Ramos (cell line): ENCODE data around the gene PALMD.

ENCODE experiments used
- in situ Hi-C: fragments of 300-500 bp; cut with MboI; formaldehyde crosslinking; loops from one replicate; pipeline ENCODE4 v1.14.3; 2022; ENCODE audit warnings: low sequenced_read_pairs; ENCODE audit not compliant: unreplicated experiment

The PALMD gene

DNA sequence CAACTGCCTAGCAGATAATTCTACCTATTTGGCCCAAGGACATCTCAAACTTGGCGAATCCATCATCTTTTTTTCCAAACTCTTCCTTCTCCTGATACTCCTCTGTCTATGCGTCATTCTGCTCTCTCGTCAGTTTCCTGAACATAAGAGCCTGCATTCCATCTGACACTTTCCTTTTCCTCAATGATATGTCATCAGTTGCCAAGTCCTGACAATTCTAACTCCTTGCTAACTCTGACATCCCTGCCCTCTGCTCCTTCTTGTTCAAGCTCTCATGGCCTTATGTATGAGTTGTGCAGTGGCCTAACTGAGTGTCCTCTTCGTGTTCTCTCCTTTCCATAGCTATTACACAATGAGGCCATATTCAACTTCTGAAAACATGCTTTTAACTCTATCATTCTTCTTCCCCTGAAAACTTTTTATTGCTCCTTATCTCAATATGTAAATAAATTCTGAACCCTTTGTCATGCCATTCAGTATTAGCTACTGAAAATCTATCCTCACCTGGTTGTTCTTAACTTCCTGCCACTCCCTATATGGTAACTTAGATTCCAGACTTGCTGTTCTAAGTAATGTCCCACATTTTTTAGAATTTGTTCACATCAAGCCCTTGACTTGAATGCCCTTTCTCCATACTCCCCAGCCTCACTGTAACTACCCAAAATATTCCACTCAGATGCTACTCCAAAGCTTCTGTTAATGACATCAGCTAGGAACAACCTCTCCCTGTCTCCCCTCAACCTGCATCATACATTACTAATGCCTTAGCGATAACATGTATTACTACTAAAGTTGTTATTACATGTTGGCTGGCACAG lies 11.5 kb downstream of the PALMD start:
- in situ Hi-C loops, result no loop called here

DNA sequence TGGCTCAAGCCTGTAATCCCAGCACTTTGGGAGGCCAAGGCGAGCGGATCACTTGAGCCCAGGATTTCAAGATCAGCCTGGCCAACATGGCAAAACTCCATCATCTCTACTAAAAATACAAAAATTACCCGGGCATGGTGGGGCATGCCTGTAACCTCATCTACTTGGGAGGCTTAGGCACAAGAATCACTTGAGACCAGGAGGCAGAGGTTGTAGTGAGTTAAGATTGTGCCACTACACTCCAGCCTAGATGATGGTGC lies 12.0 kb downstream of the PALMD start:
- in situ Hi-C loops, result no loop called here

DNA sequence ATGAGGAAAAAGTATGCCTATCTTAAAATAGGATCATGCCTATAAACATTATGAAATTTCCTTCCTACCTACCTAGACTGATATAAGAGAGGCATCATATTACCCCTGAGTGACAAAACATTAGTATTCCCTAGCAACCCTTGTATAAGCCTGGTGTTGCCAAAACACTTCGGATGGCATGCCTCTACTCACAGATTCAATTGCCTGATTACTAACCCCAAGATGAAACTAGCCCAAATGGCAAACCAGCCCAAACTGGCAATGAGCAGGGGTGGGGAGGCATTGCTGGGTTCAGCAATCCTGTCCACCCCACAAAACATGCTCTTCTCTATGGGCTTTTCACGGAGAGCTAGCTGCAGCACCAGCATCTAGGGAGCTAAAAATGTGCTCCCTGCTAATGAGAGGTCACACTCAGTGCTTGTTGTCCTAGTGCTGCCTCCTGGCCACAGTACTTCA lies 13.9 kb downstream of the PALMD start:
- in situ Hi-C loops, result no loop called here

GRCh38 chr1:99660496-99660895 lies 14.6 kb downstream of the PALMD start:
- in situ Hi-C loops, result no loop called here

- in situ Hi-C loops, result no loop called here
Observed at GRCh38 chr1:99661780-99662179, 15.9 kb downstream of the PALMD start.

- in situ Hi-C loops, result no loop called here
Observed at GRCh38 chr1:99662539-99663080, 16.7 kb downstream of the PALMD start.

DNA sequence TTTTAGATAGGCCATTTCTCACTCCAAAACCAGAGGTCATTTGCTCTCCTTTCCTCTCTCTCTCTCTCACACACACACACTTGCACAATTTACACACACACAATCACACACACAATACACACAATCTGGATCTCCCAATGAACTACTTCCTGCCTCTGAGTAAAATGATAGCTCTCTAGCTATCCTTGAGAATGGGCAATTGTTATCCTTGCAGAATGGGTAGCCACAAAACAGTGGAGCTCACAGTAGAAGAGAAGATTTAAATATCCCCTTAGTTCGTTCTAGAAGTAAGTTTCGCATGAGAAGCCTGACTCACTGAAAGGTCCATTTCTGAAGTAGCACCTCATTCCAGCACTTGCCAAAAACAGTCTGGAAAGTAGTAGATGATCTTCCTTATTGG lies 17.6 kb downstream of the PALMD start:
- in situ Hi-C loops, result no loop called here

DNA sequence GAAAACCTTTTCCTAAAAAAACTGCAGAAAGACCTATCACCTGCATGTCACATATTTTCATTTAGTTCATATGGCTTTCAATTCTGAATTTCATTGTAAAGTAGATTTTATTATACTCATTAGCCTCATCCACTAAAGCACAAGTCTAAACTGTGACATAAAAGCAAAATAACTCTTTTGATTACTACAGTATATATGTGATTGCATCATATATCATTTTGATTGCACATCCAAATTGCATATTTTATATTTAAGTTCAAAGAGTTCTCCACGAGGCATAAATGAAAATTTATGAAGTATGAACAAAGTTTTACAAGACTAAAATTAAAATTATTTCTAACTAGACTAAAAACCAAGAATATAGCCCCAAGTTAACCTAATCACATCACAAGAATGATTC lies 19.3 kb downstream of the PALMD start:
- in situ Hi-C loops, result no loop called here

- in situ Hi-C loops, result no loop called here
Observed at GRCh38 chr1:99669376-99669775, 23.5 kb downstream of the PALMD start.

DNA sequence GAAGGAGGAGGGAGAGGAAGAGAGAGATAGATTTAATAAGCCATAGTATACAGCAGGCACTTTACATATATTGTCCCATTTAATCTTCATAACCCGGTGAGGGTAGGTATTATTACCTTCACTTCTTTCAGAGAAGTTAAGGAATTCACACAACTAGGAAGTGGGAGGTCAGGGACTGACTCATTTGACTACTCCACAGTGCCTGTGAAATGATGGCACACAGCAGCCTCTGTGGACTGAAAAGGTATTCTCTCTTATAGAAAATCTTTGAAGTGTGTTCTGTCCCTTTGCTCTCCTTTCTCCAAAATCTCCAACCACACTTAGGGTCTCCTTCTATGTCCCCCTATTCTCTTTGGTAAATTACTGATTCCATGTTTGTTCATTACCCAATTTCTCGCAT lies 23.9 kb downstream of the PALMD start:
- in situ Hi-C loops, result no loop called here

- in situ Hi-C loops, result no loop called here
Observed at GRCh38 chr1:99670583-99670982, 24.7 kb downstream of the PALMD start.

GRCh38 chr1:99672038-99672437 lies 26.1 kb downstream of the PALMD start:
- in situ Hi-C loops, result no loop called here

DNA sequence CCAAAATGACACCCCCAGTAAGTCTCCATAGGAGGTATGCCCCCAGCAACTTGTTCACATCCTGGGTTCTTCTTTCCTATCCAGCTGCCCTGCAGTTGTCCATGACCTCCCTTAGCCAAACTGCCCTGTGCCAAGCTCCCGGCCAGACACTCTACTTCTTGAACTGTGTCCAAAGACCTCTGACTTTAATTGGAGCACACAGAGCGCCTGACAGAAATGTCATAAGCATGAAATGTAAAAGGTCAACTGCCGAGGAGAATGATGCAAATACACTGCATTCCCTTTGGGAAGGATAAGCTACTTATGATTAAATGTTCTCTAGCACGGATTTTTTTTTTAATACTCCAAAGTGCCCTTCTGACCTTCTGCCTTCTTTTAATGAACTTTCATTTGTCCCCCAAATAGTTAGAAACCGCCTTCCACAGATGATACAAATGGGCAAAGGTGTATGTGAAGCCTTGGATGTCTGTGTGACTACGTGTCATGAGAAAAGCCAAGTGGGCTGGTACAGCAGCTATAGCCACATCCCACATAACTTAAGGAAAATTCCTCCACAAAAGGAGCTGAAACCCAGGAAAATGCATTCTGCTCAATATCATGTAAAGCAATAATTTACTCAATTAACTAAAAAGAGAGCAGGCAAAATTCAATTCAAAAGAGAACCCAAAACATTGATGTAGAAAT lies 26.8 kb downstream of the PALMD start:
- in situ Hi-C loops, result no loop called here

GRCh38 chr1:99673315-99673714 lies 27.4 kb downstream of the PALMD start:
- in situ Hi-C loops, result no loop called here

- in situ Hi-C loops, result no loop called here
Observed at GRCh38 chr1:99674115-99675064, 28.5 kb downstream of the PALMD start.

GRCh38 chr1:99675292-99675691 lies 29.4 kb downstream of the PALMD start:
- in situ Hi-C loops, result no loop called here

GRCh38 chr1:99675994-99676393 lies 30.1 kb downstream of the PALMD start:
- in situ Hi-C loops, result no loop called here

DNA sequence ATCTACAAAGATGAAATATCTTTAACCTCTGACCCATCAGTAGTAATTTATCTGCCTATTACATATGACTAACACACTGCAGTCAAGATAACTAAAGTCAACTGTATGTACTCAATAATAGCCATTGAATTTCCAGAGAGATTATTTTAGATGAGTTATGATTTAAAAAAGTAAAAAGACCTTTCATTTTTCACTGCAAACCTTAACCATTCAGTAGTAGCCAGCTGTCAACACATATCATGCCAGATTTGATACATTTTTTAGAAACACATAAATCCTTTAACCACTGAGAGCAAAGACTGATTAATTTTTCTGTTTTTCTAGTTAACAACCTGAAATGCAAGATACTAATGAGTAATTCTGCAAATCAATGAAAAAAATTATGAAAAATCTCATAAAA lies 31.0 kb downstream of the PALMD start:
- in situ Hi-C loops, result no loop called here

DNA sequence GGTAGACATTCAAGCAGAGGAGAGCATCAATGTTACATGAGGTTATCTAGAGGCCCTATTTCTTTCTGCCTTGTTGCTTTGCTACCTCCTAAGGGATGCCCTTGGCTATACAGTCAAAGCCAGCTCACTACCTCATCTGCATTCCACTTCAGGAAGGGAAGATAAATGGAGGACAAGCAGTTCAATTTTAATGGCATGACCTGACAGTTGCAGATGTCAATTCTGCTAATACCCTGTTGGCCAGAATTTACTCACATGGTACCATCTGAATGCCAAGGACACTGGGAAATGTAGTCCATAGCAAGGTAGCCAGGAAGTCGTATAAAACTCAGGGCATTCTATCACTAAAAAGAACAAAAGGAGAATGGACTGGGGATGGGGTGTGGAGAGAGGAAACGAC lies 31.5 kb downstream of the PALMD start:
- in situ Hi-C loops, result no loop called here

DNA sequence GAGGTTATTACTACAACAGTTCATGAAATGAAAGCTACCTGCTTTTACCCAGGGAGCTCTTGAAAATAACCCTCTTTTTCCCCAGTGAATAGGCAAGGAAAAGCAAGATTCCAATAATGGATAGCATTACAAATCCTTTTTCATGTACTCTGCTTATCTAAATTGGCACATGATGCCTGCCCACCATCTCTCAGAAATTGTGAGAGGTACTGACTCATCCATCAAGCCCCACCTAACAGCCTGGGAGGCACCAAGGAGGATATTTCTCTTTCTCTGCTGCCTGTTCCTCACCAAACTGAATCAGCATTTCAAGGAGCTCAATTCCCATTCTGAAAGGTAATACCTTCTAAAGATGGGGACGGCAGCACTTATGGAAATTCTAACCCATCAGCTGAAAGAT lies 34.4 kb downstream of the PALMD start:
- in situ Hi-C loops, result no loop called here

GRCh38 chr1:99681583-99681982 lies 35.7 kb downstream of the PALMD start:
- in situ Hi-C loops, result no loop called here
